GM23248 (cell line): ENCODE results near the gene SIGLEC11. TPM values are rescaled to one million over a fixed set of nuclear protein-coding genes. Genes with fewer than 3 reads are reported as not detected.
"Not testable (repeated sequence)": the region's sequence is repeated elsewhere in the genome, so short reads cannot be mapped to it uniquely, and the experiment has no call there.

Experiments used
- DNase-seq: peaks from one replicate; pipeline ENCODE4 v3.0.0-alpha.2; 2015
- H2AFZ ChIP-seq: fragments of 200-600 bp; sonication (generic); 2 replicates; pipeline ENCODE4 v1.6.1; 2016; ENCODE audit warnings: antibody characterized with exemption
- H3F3A ChIP-seq: fragments of 200-600 bp; sonication (generic); 2 replicates; pipeline ENCODE4 v1.6.1; 2016; ENCODE audit warnings: mild to moderate bottlenecking, antibody characterized with exemption, mixed run types; ENCODE audit not compliant: insufficient read depth
- H3K27ac ChIP-seq: fragments of 200-600 bp; sonication (generic); 2 replicates; pipeline ENCODE4 v1.5.1; 2016; ENCODE audit warnings: mild to moderate bottlenecking
- H3K27me3 ChIP-seq: fragments of 200-600 bp; sonication (generic); replicated peaks from 2 replicates; pipeline ENCODE4 v1.6.1; 2016; ENCODE audit warnings: mild to moderate bottlenecking; ENCODE audit not compliant: insufficient read depth
- H3K36me3 ChIP-seq: fragments of 200-600 bp; sonication (generic); 2 replicates; pipeline ENCODE4 v1.6.1; 2016; ENCODE audit warnings: low read depth, mild to moderate bottlenecking
- H3K4me1 ChIP-seq: fragments of 200-600 bp; sonication (generic); 2 replicates; pipeline ENCODE4 v1.6.1; 2016; ENCODE audit warnings: mild to moderate bottlenecking; ENCODE audit not compliant: insufficient read depth
- H3K4me2 ChIP-seq: fragments of 200-600 bp; sonication (generic); one replicate; pipeline ENCODE4 v1.6.1; 2016; ENCODE audit warnings: mild to moderate bottlenecking; ENCODE audit not compliant: unreplicated experiment
- H3K4me3 ChIP-seq: fragments of 200-600 bp; sonication (generic); 2 replicates; pipeline ENCODE4 v1.5.1; 2016; ENCODE audit warnings: mild to moderate bottlenecking
- H3K79me2 ChIP-seq: fragments of 200-600 bp; sonication (generic); 2 replicates; pipeline ENCODE4 v1.6.1; 2016; ENCODE audit warnings: mild to moderate bottlenecking; ENCODE audit not compliant: insufficient read depth
- H3K9ac ChIP-seq: fragments of 200-600 bp; sonication (generic); 2 replicates; pipeline ENCODE4 v1.6.1; 2016; ENCODE audit warnings: mild to moderate bottlenecking
- H3K9me2 ChIP-seq: fragments of 200-600 bp; sonication (generic); 2 replicates; pipeline ENCODE4 v1.6.1; 2016; ENCODE audit warnings: mixed run types, mild to moderate bottlenecking, moderate library complexity; ENCODE audit not compliant: insufficient read depth
- H3K9me3 ChIP-seq: fragments of 200-600 bp; sonication (generic); one replicate; pipeline ENCODE4 v1.6.1; 2017; ENCODE audit warnings: low read depth
- H4K20me1 ChIP-seq: fragments of 200-600 bp; sonication (generic); 2 replicates; pipeline ENCODE4 v1.6.0; 2016; ENCODE audit not compliant: insufficient read depth
- EZH2 ChIP-seq: fragments of 200-600 bp; sonication (generic); IDR thresholded peaks from 2 replicates; pipeline ENCODE4 v1.6.1; 2018; ENCODE audit warnings: antibody characterized with exemption, mild to moderate bottlenecking; ENCODE audit not compliant: insufficient read depth, poor library complexity, severe bottlenecking
- EZH2phosphoT487 ChIP-seq: fragments of 200-600 bp; sonication (generic); IDR thresholded peaks from 2 replicates; pipeline ENCODE4 v1.6.1; 2018; ENCODE audit warnings: antibody characterized with exemption, moderate library complexity, mild to moderate bottlenecking, low read depth; ENCODE audit not compliant: insufficient read depth
- WGBS, 2 experiments: methylation state at CpG; one replicate each; pipeline ENCODE4 v1.1.6; 2015 to 2017; ENCODE audit warnings: low lambda C conversion rate in 2 of 2, low coverage in 1 of 2; ENCODE audit errors: missing lambda C conversion rate in 2 of 2; 5-methylcytosine and 5-hydroxymethylcytosine counted together
- in situ Hi-C: fragments of 300-500 bp; cut with MboI; formaldehyde crosslinking; loops from 2 replicates; pipeline ENCODE4 v1.15.0; 2020
- polyA plus RNA-seq: library from polyadenylated mRNA; unstranded; fragments of >200 nt; fragmentation: Nextera tagmentation; extraction: Ambion mirVana; gene quantifications from 2 replicates; pipeline ENCODE4 v1.2.1, GENCODE V29; 2016
- total RNA-seq: library from RNA; depleted of rRNA; stranded (reverse); fragments of >200 nt; shearing (Covaris generic); gene quantifications from 2 replicates; pipeline ENCODE4 v1.2.3, GENCODE V29; 2014; rRNA removed

Gene SIGLEC11, protein sequence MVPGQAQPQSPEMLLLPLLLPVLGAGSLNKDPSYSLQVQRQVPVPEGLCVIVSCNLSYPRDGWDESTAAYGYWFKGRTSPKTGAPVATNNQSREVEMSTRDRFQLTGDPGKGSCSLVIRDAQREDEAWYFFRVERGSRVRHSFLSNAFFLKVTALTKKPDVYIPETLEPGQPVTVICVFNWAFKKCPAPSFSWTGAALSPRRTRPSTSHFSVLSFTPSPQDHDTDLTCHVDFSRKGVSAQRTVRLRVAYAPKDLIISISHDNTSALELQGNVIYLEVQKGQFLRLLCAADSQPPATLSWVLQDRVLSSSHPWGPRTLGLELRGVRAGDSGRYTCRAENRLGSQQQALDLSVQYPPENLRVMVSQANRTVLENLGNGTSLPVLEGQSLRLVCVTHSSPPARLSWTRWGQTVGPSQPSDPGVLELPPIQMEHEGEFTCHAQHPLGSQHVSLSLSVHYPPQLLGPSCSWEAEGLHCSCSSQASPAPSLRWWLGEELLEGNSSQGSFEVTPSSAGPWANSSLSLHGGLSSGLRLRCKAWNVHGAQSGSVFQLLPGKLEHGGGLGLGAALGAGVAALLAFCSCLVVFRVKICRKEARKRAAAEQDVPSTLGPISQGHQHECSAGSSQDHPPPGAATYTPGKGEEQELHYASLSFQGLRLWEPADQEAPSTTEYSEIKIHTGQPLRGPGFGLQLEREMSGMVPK
- total RNA-seq (not detected in 2 replicates), polyA plus RNA-seq (not detected in 2 replicates)

DNA sequence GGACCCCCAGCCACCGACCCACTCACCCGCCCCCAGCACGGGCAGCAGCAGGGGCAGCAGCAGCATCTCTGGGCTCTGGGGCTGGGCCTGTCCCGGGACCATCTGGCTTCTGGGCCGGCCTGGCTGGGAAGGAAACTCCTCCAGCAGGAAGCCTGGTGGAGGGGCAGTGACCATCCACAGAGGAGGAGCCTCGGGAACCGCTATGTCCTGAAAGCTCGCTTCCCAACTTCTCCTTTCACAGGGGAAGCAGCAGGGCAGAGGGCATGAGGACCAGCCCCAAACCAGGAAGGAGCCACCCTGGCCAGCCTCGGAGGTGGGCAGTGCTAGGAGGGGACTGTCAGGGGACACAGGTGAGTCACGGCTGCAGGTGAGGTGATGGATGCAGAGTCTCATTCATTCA lies at the start of gene SIGLEC11:
Gene SIGLEC11, minus strand, starts transcription at position 193 of the 400 bp plus-strand sequence. Its CDS starts 91 bp downstream, at position 102.
- H2AFZ ChIP-seq, H3K9ac ChIP-seq, in situ Hi-C loops, H4K20me1 ChIP-seq, H3K4me3 ChIP-seq, H3K27ac ChIP-seq, H3K9me2 ChIP-seq, H3K36me3 ChIP-seq, H3K27me3 ChIP-seq, DNase-seq, H3F3A ChIP-seq, H3K9me3 ChIP-seq, H3K4me2 ChIP-seq, H3K79me2 ChIP-seq, H3K4me1 ChIP-seq: not testable (repeated sequence)
- 29 to 54% methylated on average over 5 of the region's 10 CpGs for WGBS, 2 experiments

DNA sequence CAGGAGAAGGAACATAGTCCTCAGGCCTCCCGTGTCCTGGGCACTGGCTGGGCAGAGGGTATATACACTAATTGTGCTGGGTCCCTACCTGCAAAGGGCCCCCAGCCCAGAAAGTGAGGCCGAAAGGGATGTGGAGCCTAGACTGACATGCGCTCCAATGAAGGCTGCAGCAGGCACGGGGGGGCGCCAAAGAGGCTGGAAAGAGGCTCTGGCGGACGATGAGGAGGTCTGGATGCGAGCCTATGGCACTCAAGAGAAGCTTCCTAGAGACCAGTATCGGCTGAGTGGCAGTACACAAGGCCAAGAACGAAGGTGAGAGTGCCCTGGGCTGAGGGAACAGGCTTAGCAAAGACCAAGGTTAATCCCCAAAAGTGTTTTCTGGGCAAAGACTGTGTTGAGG lies 47.6 kb upstream of the SIGLEC11 start:
- no peak overlapping the region for H3K9ac ChIP-seq
- no peak overlapping the region for H3K27ac ChIP-seq
- peaks cover 12% of the 10 kb centered on the region for H3K36me3 ChIP-seq
- H3K9me2 ChIP-seq = no peaks in the 10 kb centered on the region
- 0 out of 2 replicates have a peak, but pooled peaks cover 7% of the 10 kb centered on the region for H3K79me2 ChIP-seq
- peak; percentile 31 for DNase-seq
- WGBS, 2 experiments = 60 to 61% methylated on average over 10 of the region's 10 CpGs
- no peak for TF ChIP-seq EZH2
- no peak for TF ChIP-seq EZH2phosphoT487
- H3K9me3 ChIP-seq = no peaks in the 10 kb centered on the region
- peaks cover 14% of the 10 kb centered on the region; the same call in 1 of the 2 replicates for H3F3A ChIP-seq
- no peak overlapping the region for H3K4me2 ChIP-seq
- no peak overlapping the region for H2AFZ ChIP-seq
- peaks cover 9% of the 10 kb centered on the region for H3K4me1 ChIP-seq
- H3K4me3 ChIP-seq = no peak overlapping the region
- in situ Hi-C loops = no loop called here
- H4K20me1 ChIP-seq = no peaks in the 10 kb centered on the region
- H3K27me3 ChIP-seq = no peaks in the 10 kb centered on the region

DNA sequence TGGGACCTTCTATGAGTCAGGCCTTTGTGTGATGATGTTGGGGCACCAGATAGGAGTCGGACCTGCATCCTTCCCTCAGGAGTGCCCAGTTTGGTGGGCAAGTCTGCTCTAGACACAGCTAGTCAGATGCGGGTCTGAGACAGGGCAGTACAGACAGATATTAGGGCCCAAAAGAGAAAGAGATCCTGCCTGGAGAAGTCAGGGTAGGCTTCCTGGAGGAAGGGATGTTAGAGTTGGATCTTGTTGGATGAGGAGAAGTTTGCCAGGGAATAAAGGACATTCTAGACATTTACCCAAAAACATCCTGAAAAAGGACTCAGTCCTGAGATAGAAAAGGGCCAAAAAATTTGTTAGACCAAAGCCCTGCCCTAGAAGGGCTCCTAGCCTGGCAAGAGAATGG lies 47.0 kb upstream of the SIGLEC11 start:
- no peaks in the 10 kb centered on the region for H4K20me1 ChIP-seq
- H3F3A ChIP-seq = peaks cover 14% of the 10 kb centered on the region; the same call in 1 of the 2 replicates
- H3K9me2 ChIP-seq = no peaks in the 10 kb centered on the region
- in situ Hi-C loops = no loop called here
- no peak overlapping the region for H3K4me2 ChIP-seq
- H2AFZ ChIP-seq = no peak overlapping the region
- no peaks in the 10 kb centered on the region for H3K9me3 ChIP-seq
- 81 to 82% methylated on average over 2 of the region's 2 CpGs for WGBS, 2 experiments
- no peak for DNase-seq
- no peaks in the 10 kb centered on the region for H3K27me3 ChIP-seq
- peaks cover 7% of the 10 kb centered on the region; the same call in 1 of the 2 replicates for H3K79me2 ChIP-seq
- H3K27ac ChIP-seq = no peak overlapping the region
- TF ChIP-seq EZH2phosphoT487 (no peak), EZH2 (no peak)
- H3K4me1 ChIP-seq = peaks cover 10% of the 10 kb centered on the region
- H3K4me3 ChIP-seq = no peak overlapping the region
- H3K9ac ChIP-seq = no peak overlapping the region
- peaks cover 8% of the 10 kb centered on the region for H3K36me3 ChIP-seq

DNA sequence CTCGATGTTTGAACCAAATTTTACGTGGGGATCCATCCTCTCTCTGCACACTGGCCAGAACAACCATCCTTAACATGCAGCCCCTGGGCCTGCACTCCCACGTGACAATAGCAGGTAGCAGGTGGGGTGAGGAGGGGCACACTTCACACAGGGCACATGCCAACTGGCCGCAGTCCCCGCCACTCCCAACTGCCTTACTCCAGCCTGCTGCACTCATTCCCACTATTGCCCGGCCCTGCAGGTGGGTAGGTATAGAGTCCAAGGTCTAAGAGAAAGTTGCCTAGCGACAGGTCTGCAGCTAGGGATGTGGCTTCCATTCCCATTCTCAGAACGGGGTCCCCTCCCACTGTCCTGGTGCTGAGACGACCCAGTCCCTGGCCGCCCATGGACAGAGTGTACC lies 46.2 kb upstream of the SIGLEC11 start:
- H3K36me3 ChIP-seq = peaks cover 8% of the 10 kb centered on the region

More for the DNA sequence above, 46.2 kb upstream of the SIGLEC11 start:
- Histone ChIP-seq H3K4me3 (no peak overlapping the region), H3K4me1 (peaks cover 10% of the 10 kb centered on the region), H4K20me1 (no peaks in the 10 kb centered on the region), H3K27ac (no peak overlapping the region), H3K79me2 (peaks cover 1% of the 10 kb centered on the region; the same call in 1 of the 2 replicates), H3K9ac (no peak overlapping the region), H3K9me3 (no peaks in the 10 kb centered on the region), H3F3A (peaks cover 14% of the 10 kb centered on the region; the same call in 1 of the 2 replicates), H3K27me3 (no peaks in the 10 kb centered on the region), H3K4me2 (no peak overlapping the region), H2AFZ (no peak overlapping the region), H3K9me2 (no peaks in the 10 kb centered on the region)
- 84 to 85% methylated on average over 10 of the region's 10 CpGs for WGBS, 2 experiments
- in situ Hi-C loops = no loop called here
- TF ChIP-seq EZH2phosphoT487 (no peak), EZH2 (no peak)
- DNase-seq = no peak
